Inflammatory macrophage (primary cell): Measurements from ENCODE around the gene KREMEN1.

Source experiments
- DNase-seq, 2 donors: peaks; one replicate each; pipeline ENCODE4 v3.0.0-alpha.2; 2020 to 2022

The KREMEN1 gene

DNA sequence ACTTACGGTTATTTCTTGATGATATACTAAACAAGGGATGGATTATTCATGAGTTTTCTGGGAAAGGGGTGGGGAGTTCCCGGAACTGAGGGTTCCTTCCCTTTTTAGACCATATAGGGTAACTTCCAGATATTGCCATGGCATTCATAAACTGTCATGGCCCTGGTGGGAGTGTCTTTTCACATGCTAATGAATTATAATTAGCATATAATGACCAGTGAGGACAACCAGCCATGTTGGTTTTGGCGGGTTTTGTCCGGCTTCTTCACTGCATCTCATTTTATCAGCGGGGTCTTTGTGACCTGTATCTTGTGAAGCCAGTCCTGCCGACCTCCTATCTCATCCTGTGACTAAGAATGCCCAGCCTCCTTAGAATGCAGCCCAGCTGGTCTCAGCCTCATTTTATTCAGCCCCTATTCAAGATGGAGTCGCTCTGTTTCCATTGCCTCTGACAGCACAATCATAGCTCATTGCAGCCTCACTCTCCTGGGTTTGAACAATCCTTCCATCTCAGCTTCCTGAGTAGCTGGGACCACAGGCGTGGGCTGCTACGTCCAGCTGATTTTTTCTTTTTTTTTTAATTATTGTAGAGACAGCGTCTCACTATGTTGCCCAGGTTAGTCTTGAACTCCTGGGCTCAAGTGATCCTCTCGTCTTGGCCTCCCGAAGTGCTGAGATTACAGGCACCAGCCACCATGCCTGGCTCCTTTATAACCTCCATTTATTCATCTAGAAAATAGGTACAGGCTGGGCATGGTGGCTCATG, 80.3 kb downstream of the KREMEN1 start:
- peak; percentile 86 to 94 for DNase-seq

DNA sequence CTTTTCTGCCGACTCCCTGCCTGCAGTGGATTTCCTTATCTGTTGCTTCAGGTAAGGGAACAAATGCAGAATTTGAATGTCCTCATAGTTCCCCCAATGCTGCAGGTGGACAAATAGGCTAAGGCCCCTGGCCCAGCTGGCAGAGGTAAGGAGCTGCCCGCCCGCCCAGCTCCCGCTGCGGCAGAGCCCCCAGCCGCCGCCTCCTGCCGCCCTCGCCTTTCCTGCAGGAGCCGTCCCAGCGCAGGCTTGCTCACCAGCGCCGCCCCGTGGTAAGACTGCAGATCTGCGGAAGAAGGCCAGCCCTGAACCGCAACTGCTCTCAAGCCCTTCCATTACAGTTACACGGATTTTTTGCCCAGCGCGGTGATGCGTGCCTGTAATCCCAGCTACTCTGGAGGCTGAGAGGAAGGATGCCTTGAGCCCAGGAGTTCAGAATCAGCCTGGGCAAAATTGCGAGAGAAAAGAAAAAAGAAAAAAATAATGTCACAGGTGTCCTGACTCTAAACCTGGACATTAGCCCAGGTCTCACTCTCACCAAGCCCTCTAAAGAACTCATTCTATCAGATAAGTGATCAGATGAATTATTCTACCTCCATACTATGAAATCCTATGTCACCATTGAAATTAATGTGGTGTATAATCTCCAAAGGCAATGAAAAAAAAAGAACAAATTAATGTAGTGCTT, 81.7 kb downstream of the KREMEN1 start:
- DNase-seq: peak; percentile 65 to 75

GRCh38 chr22:29155966-29156365, 83.1 kb downstream of the KREMEN1 start:
- no peak for DNase-seq

DNA sequence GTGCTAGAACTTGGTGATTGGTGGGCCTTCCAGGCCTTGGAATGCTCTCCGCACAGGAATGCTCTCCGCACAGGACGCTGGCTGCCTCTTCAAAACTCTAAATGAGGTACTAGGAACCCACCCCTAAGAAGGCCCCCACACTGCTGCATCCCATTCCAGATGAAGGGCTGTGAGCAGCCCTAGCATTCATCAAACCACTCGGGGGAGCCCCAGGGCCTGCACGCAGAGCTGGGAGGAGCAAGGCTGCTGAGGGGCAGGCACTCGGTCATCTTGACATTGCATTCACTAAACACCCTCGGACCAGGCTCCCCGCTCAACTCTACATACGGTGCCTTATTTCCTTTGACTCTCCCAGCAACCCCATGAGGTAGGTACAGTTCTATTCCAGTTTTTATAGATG, 83.7 kb downstream of the KREMEN1 start:
- DNase-seq: no peak

GRCh38 chr22:29157759-29158535, 85.1 kb downstream of the KREMEN1 start:
- no peak for DNase-seq

GRCh38 chr22:29158546-29158945, 85.7 kb downstream of the KREMEN1 start:
- no peak for DNase-seq

- DNase-seq: no peak
These were observed 91.0 kb downstream of the KREMEN1 start for GRCh38 chr22:29163808-29164207.

DNA sequence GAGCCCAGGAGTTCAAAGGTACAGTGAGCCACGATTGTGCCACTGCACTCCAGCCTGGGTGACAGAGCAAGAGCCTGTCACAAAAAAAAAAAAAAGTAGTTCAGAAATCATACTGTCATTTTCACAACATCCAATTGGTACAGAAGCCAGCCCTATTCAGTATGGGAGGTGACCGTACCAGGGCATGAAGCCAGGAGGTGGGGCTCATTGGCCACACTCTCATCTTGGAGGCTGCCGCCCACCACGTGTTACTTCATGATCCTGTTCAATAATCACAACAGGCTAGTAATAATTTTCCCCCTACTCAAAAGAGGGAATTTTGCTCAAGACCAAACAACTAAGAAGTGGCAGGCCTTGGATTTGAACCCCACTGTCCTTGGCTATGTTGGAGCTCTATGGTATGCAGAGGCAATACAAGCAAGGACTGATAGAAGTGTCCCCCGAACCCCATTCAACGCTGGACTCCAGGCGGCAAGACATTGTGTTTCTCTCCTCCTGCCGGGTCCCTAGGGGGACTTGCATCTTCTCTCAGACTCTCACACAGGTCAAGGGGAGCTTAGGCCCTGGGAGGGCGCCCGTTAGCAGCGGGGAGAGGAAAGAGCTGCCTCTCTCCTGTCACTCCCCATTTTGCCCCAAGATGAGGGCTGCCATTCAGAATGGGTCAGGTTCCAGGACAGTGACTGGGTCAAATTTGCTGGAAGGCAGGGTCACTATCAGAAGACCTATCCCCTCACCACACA, 92.7 kb downstream of the KREMEN1 start:
- no peak for DNase-seq

- no peak for DNase-seq
These were observed 93.3 kb downstream of the KREMEN1 start for GRCh38 chr22:29166180-29166579.

- peak; percentile 56 to 79 for DNase-seq
These were observed 94.4 kb downstream of the KREMEN1 start for GRCh38 chr22:29167032-29167911.

GRCh38 chr22:29171721-29172120, 98.9 kb downstream of the KREMEN1 start:
- no peak for DNase-seq

- no peak for DNase-seq
These were observed 99.4 kb downstream of the KREMEN1 start for GRCh38 chr22:29172216-29172615.

- DNase-seq: no peak
These were observed 102.5 kb downstream of the KREMEN1 start for GRCh38 chr22:29175312-29175835.

GRCh38 chr22:29183971-29184848, 111.4 kb downstream of the KREMEN1 start:
- DNase-seq: no peak

DNA sequence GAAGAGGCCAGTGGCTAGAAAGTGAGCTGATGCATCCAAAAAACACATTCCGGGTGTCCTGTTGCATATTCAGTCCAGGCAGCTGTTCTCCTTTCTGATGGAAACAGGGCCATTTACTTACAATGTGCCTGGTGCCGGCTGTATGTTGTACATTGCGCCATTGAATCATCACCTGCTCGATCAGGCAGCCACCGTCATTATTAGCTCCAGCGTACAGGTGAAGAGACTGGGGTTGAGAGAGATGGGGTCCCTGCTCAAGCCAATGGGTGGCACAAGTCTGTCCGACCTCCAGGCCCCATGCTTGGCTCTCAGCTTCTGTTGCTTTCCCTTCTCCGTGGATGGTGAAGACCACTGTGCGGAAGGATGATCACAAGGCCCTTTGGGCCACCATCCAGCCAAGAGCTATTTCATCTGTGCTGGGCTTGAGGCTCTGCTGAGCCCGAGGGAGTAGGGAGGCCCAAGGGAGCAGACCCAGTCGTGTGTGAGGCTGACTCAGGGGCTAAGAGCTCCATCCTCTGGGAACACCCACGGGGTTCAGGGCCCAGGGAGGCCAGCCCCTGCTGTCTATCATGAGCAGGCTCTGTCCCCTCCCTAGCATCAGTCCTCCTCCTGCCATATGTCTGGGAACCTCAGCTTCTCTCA, 112.1 kb downstream of the KREMEN1 start:
- DNase-seq: no peak

- no peak for DNase-seq
These were observed 113.5 kb downstream of the KREMEN1 start for GRCh38 chr22:29186302-29186701.

DNA sequence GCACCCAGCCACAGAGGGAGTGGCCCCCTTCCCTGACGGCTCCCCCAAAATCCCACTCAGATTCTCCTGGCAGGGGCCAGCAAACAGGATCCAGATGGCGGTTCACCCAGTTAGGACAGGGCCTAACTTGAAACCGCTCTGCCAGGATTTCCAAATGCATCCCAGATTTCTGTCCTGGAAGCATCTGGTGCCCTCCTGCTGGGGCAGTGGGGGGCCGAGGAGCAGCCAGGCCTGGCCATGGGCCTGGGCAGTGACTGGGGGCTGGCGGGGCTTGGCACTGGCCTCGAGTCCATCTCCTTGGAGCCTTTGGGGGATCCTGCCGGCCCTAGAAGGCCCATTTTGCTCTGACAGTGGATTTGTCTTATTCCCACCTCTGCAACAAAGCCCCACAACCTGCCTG, 115.0 kb downstream of the KREMEN1 start:
- DNase-seq: no peak

DNA sequence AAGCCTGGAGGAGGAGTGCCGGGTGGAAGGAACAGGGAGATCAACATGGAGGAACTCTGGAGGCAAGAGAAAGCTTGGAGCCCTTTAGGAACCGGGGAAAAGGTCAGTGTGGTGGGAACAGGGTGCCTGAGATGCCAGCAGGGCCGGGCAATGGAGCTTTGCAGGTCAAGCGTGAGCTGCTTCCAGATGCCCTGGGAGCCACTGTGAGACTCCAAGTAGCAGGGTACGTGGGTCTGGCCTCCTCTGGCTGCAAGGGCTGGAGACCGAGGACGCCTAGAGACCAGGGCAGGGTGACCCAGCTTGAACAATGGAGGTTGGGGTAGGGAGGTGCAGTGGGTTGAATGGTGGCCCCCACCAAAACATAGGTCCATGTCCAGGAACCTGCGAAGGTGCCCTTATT, 117.2 kb downstream of the KREMEN1 start:
- no peak for DNase-seq

GRCh38 chr22:29190918-29191317, 118.1 kb downstream of the KREMEN1 start:
- no peak for DNase-seq

GRCh38 chr22:29193021-29193420, 120.2 kb downstream of the KREMEN1 start:
- DNase-seq: no peak
